Calu3 (cell line): Measurements from ENCODE around the gene RBMS2. TPM values are rescaled to one million over a fixed set of nuclear protein-coding genes. Genes with fewer than 3 reads are reported as not detected.

Experiments
- BruUV-seq: library from RNA; stranded (reverse); fragments of 400-500 nt; replicated peaks from 2 replicates; lab custom pipeline; 2021; lab: Mats Ljungman, UMichigan
- CTCF ChIA-PET: fragments of 300-600 bp; sonication (Branson Sonifier 250); formaldehyde crosslinking; loops from one replicate; lab custom pipeline; 2022; ENCODE audit warnings: antibody characterized with exemption; lab: Charles Lee
- DNase-seq: peaks from one replicate; pipeline ENCODE4 v3.0.0; 2022
- H3K27ac Mint-ChIP-seq: one replicate; pipeline ENCODE4 v1.8.0; 2022; ENCODE audit warnings: mixed read lengths; ENCODE audit not compliant: unreplicated experiment
- H3K27me3 Mint-ChIP-seq: one replicate; pipeline ENCODE4 v1.8.0; 2022; ENCODE audit warnings: mixed read lengths; ENCODE audit not compliant: unreplicated experiment
- H3K36me3 Mint-ChIP-seq: one replicate; pipeline ENCODE4 v1.8.0; 2022; ENCODE audit warnings: mild to moderate bottlenecking, moderate library complexity, mixed read lengths; ENCODE audit not compliant: insufficient read depth, unreplicated experiment
- H3K4me1 Mint-ChIP-seq: one replicate; pipeline ENCODE4 v1.8.0; 2022; ENCODE audit warnings: mild to moderate bottlenecking, low read depth, mixed read lengths; ENCODE audit not compliant: unreplicated experiment
- H3K4me3 Mint-ChIP-seq: one replicate; pipeline ENCODE4 v1.8.0; 2022; ENCODE audit warnings: mild to moderate bottlenecking, low read depth, moderate library complexity, mixed read lengths; ENCODE audit not compliant: unreplicated experiment
- H3K9me3 Mint-ChIP-seq: one replicate; pipeline ENCODE4 v1.8.0; 2022; ENCODE audit warnings: low read depth, mixed read lengths; ENCODE audit not compliant: unreplicated experiment
- intact Hi-C: fragments of 100-400 bp; cut with micrococcal nuclease; formaldehyde crosslinking; loops from one replicate; pipeline ENCODE4 v1.10.0; 2022; ENCODE audit not compliant: unreplicated experiment
- total RNA-seq: library from RNA; stranded (reverse); gene quantifications from 2 replicates; pipeline ENCODE4 v1.2.3, GENCODE V29; 2022
- TF ChIP-seq, protein P1 (sequence below): fragments of 200-600 bp; IDR thresholded peaks from one replicate; pipeline ENCODE4 v1.8.0; 2022; ENCODE audit warnings: antibody characterized with exemption; ENCODE audit not compliant: unreplicated experiment

Gene RBMS2
- total RNA-seq, 1 experiment from 2014 or later: 105 TPM

DNA sequence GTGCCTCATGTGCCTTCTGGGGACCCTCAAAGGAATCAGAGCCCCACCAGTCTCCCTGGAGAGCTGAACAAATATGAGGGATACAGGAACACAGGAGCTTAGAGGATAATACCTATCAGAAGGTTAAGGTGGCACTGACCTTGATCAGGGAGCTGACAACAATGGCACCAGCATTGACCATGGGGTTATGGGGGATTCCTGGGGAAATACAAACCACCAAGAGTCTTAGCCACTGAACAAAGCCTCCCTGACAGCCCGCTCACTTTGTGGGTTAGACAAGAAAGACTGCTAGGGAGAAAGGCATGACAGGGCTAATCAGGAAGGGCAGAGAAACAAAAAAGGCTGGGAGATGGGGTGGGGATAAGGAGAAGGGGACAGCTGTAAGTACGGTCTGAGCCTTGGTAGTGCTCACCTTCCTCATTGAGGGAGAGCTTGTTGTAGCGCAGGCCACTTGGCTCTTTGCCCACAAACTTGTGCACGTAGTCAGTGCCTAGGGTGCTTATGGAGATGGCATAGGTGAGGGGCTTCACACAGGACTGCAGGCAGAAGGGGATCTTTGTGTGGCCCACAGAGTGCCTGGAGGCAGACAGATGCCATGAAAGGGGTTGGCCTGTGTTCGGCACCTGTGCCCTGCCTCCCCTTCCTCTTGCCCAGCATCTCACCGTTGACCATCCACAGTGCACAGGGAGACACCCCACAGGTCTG lies 43.9 kb upstream of the RBMS2 start:
- H3K27me3 Mint-ChIP-seq: no peaks in the 10 kb centered on the region
- intact Hi-C loops: no loop called here
- CTCF ChIA-PET: no interaction called here
- BruUV-seq: no TSS peak
- H3K4me3 Mint-ChIP-seq: no peak overlapping the region
- H3K36me3 Mint-ChIP-seq: peaks cover 5% of the 10 kb centered on the region
- no peak for DNase-seq
- no peaks in the 10 kb centered on the region for H3K4me1 Mint-ChIP-seq
- peak overlapping the region; percentile 12 for H3K27ac Mint-ChIP-seq
- TF ChIP-seq, protein P1, sequence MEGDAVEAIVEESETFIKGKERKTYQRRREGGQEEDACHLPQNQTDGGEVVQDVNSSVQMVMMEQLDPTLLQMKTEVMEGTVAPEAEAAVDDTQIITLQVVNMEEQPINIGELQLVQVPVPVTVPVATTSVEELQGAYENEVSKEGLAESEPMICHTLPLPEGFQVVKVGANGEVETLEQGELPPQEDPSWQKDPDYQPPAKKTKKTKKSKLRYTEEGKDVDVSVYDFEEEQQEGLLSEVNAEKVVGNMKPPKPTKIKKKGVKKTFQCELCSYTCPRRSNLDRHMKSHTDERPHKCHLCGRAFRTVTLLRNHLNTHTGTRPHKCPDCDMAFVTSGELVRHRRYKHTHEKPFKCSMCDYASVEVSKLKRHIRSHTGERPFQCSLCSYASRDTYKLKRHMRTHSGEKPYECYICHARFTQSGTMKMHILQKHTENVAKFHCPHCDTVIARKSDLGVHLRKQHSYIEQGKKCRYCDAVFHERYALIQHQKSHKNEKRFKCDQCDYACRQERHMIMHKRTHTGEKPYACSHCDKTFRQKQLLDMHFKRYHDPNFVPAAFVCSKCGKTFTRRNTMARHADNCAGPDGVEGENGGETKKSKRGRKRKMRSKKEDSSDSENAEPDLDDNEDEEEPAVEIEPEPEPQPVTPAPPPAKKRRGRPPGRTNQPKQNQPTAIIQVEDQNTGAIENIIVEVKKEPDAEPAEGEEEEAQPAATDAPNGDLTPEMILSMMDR: no peak
- no peaks in the 10 kb centered on the region for H3K9me3 Mint-ChIP-seq

DNA sequence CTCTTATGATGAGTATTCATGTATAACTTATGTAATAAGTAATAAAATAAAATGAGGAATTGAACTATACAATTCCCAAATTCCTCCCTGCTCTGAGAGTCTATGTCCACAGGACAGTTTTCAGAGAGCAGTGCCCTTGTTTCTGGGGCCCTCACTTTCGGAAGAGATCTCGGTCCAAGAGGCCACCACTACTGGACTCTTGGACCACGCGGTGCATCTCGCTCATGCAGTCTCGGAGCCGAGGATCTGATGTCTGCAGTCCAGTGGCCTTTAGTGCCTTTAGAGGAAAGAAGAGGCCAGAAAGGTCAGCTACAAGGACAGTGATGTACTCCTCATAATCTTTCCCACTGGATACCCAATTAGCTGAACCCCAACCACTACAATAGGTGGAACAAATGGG lies 42.0 kb upstream of the RBMS2 start:
- H3K4me3 Mint-ChIP-seq: no peak overlapping the region
- no TSS peak for BruUV-seq
- CTCF ChIA-PET: no interaction called here
- no peak for DNase-seq
- no peaks in the 10 kb centered on the region for H3K4me1 Mint-ChIP-seq
- no peaks in the 10 kb centered on the region for H3K27me3 Mint-ChIP-seq
- TF ChIP-seq, protein P1: no peak
- H3K9me3 Mint-ChIP-seq: no peaks in the 10 kb centered on the region
- H3K36me3 Mint-ChIP-seq: peaks cover under 1% of the 10 kb centered on the region
- H3K27ac Mint-ChIP-seq: no peak overlapping the region
- intact Hi-C loops: no loop called here

DNA sequence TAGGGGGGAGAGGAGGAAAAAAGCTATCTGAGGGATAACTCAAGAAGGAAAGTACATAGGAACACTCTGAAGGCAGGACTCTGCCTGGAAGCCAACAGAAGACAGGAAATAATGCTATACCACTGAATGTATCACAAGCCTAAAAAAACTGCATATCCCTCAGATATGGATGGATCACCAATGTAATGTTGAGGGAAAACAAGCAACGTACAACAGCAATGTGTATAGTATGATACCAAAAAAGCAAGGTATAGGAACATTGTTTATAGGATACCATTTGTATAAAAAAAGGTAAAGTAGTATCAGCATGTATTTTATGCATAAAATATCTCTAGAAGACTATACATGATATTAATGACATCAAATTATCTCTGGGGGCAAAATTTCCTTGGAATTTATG lies 37.1 kb upstream of the RBMS2 start:
- Mint-ChIP-seq H3K36me3 (peaks cover 22% of the 10 kb centered on the region), H3K4me3 (no peak overlapping the region), H3K27me3 (peaks cover 22% of the 10 kb centered on the region), H3K4me1 (peaks cover 18% of the 10 kb centered on the region), H3K9me3 (peaks cover 3% of the 10 kb centered on the region), H3K27ac (no peak overlapping the region)
- TF ChIP-seq, protein P1: no peak
- BruUV-seq: no TSS peak
- CTCF ChIA-PET: no interaction called here
- DNase-seq: no peak
- intact Hi-C loops: no loop called here

DNA sequence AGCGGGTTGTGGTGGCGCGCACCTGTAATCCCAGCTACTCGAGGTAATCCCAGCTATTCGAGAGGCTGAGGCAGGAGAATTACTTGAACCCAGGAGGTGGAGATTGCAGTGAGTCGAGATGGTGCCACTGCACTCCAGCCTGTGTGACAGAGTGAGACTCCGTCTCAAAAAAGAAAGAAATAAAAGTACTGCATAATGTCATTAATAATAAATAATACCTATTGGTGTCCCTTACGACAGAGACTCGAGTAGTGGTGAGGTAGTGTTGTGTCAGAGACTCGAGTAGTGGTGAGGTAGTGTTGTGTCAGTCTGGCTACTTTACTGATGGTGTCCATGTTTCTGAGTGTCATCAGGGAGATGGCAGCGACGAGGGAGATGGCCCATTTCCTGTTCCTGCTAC lies 34.9 kb upstream of the RBMS2 start:
- DNase-seq: no peak
- peaks cover 18% of the 10 kb centered on the region for H3K4me1 Mint-ChIP-seq
- CTCF ChIA-PET: interaction anchor here (0.5 kb wide), 1 partner anchor 99 kb away, joined by 4 read pairs; no protein-coding TSS in a partner anchor
- H3K9me3 Mint-ChIP-seq: peaks cover 3% of the 10 kb centered on the region
- BruUV-seq: no TSS peak
- no peak overlapping the region for H3K27ac Mint-ChIP-seq
- H3K4me3 Mint-ChIP-seq: no peak overlapping the region
- intact Hi-C loops: no loop called here
- H3K36me3 Mint-ChIP-seq: peaks cover 22% of the 10 kb centered on the region
- TF ChIP-seq, protein P1: no peak
- peaks cover 43% of the 10 kb centered on the region for H3K27me3 Mint-ChIP-seq
